WTC11 (cell line): ENCODE data around the gene MGAT4A. TPM values are rescaled to one million over a fixed set of nuclear protein-coding genes. Genes with fewer than 3 reads are reported as not detected.

Experiments used
- ATAC-seq: fragments of 200-7000 bp; cut with Tn5 transposase; 2 replicates; pipeline ENCODE4 v1.10.0; 2021; ENCODE audit warnings: mild to moderate bottlenecking, moderate library complexity
- CTCF ChIA-PET: fragments of 300-600 bp; sonication (Branson Sonifier 250); formaldehyde crosslinking; loops from one replicate; lab custom pipeline; 2021; ENCODE audit warnings: antibody characterized with exemption; lab: Charles Lee
- POLR2A ChIA-PET: fragments of 350-600 bp; sonication (Branson Sonifier 250); formaldehyde crosslinking; loops from one replicate; lab custom pipeline; 2021; ENCODE audit warnings: antibody characterized with exemption; lab: Charles Lee
- DNase-seq: peaks from one replicate; pipeline ENCODE4 v3.0.0; 2021; ENCODE audit warnings: low spot score
- H3K27ac Mint-ChIP-seq: 2 replicates; pipeline ENCODE4 v1.8.0; 2021; ENCODE audit warnings: mixed read lengths
- H3K27me3 Mint-ChIP-seq: 2 replicates; pipeline ENCODE4 v1.8.0; 2021; ENCODE audit warnings: low read depth, mild to moderate bottlenecking, moderate library complexity, mixed read lengths
- H3K36me3 Mint-ChIP-seq: 2 replicates; pipeline ENCODE4 v1.8.0; 2021; ENCODE audit warnings: mixed read lengths
- H3K4me1 Mint-ChIP-seq: 2 replicates; pipeline ENCODE4 v1.8.0; 2022; ENCODE audit warnings: mixed read lengths
- H3K4me3 Mint-ChIP-seq: 2 replicates; pipeline ENCODE4 v1.8.0; 2021; ENCODE audit warnings: mild to moderate bottlenecking, moderate library complexity, mixed read lengths
- H3K9me3 Mint-ChIP-seq: 2 replicates; pipeline ENCODE4 v1.8.0; 2021; ENCODE audit warnings: mixed read lengths
- ELF4 ChIP-seq: sonication (generic); formaldehyde crosslinking; IDR thresholded peaks from 2 replicates; pipeline ENCODE4 v1.8.1; 2022; ENCODE audit warnings: low read depth, mild to moderate bottlenecking, moderate library complexity, missing genetic modification reagents
- FOXJ3 ChIP-seq: sonication (generic); formaldehyde crosslinking; IDR thresholded peaks from 2 replicates; pipeline ENCODE4 v1.9.0; 2021; ENCODE audit warnings: missing genetic modification reagents, mild to moderate bottlenecking, borderline replicate concordance
- FOXP1 ChIP-seq: sonication (generic); formaldehyde crosslinking; IDR thresholded peaks from 2 replicates; pipeline ENCODE4 v1.8.0; 2022; ENCODE audit warnings: missing genetic modification reagents, mild to moderate bottlenecking, moderate library complexity, borderline replicate concordance
- JUN ChIP-seq: sonication (generic); formaldehyde crosslinking; IDR thresholded peaks from 2 replicates; pipeline ENCODE4 v1.8.0; 2023; ENCODE audit warnings: mild to moderate bottlenecking, missing genetic modification reagents
- SP1 ChIP-seq: sonication (generic); formaldehyde crosslinking; conservative IDR thresholded peaks from 2 replicates; pipeline ENCODE4 v1.8.1; 2022; ENCODE audit warnings: missing genetic modification reagents
- TEAD1 ChIP-seq: sonication (generic); formaldehyde crosslinking; IDR thresholded peaks from 2 replicates; pipeline ENCODE4 v1.8.0; 2022; ENCODE audit warnings: mild to moderate bottlenecking, missing genetic modification reagents
- TP53 ChIP-seq: sonication (generic); formaldehyde crosslinking; IDR thresholded peaks from 2 replicates; pipeline ENCODE4 v1.8.1; 2023; ENCODE audit warnings: mild to moderate bottlenecking, missing genetic modification reagents
- ZNF121 ChIP-seq: sonication (generic); formaldehyde crosslinking; IDR thresholded peaks from 2 replicates; pipeline ENCODE4 v1.8.0; 2023; ENCODE audit warnings: missing genetic modification reagents
- ZNF232 ChIP-seq: sonication (generic); formaldehyde crosslinking; IDR thresholded peaks from 2 replicates; pipeline ENCODE4 v1.8.0; 2022; ENCODE audit warnings: mild to moderate bottlenecking, missing genetic modification reagents
- ZNF423 ChIP-seq: fragments of 250-450 bp; sonication (Bioruptor Pico); IDR thresholded peaks from 2 replicates; pipeline ENCODE4 v2.1.2; 2022; ENCODE audit warnings: mild to moderate bottlenecking, moderate library complexity
- total RNA-seq: library from RNA; stranded (reverse); gene quantifications from 3 replicates; pipeline ENCODE4 v1.2.3, GENCODE V29; 2021
- TF ChIP-seq, protein P1 (sequence below): fragments of 250-450 bp; sonication (Bioruptor Pico); IDR thresholded peaks from 2 replicates; pipeline ENCODE4 v1.9.0; 2021; ENCODE audit warnings: mild to moderate bottlenecking, borderline replicate concordance
- TF ChIP-seq, protein P2 (sequence below): sonication (generic); formaldehyde crosslinking; IDR thresholded peaks from 2 replicates; pipeline ENCODE4 v1.8.0; 2023; ENCODE audit warnings: missing genetic modification reagents, mild to moderate bottlenecking, borderline replicate concordance
- TF ChIP-seq, protein P3 (sequence below): sonication (generic); formaldehyde crosslinking; IDR thresholded peaks from 2 replicates; pipeline ENCODE4 v1.8.1; 2022; ENCODE audit warnings: low read depth, missing genetic modification reagents, borderline replicate concordance
- TF ChIP-seq, protein P4 (sequence below): sonication (generic); formaldehyde crosslinking; IDR thresholded peaks from 2 replicates; pipeline ENCODE4 v1.8.1; 2023; ENCODE audit warnings: mild to moderate bottlenecking, moderate library complexity, missing genetic modification reagents

MGAT4A gene
- total RNA-seq, 1 experiment from 2014 or later: 6.7 TPM

DNA sequence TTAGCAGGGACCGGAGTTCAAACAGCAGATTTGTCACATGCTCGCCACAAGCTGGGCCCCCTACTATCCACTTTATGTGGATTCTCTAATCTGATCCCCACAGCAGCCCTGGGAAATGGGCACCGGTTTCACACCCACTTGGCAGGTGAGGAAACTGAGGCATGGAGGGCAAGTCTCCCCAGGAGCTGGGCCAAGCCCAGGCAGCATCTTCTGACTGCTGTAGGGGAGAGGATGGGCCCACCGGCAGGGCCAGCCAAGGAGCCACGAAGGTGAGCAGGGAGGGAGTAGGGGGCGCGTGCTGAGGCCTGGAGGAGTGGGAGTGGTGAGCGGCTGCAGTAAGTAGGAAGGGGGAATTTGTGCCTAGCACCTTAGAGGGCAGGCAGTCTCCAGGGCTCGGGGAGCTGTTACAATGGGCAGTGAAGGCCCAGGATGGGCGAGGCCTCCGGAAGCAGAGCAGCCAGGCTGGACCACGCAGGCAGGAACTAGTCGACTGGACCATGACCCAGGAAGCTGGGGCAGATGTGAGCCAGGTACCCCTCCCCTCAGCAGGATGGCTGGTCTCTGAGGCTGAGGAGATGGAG lies 159.7 kb downstream of the MGAT4A start:
- DNase-seq: no peak
- ATAC-seq: no peak
- Mint-ChIP-seq H3K4me3 (no peak overlapping the region), H3K4me1 (no peaks in the 10 kb centered on the region), H3K27me3 (no peaks in the 10 kb centered on the region), H3K9me3 (no peaks in the 10 kb centered on the region), H3K27ac (no peak overlapping the region)
- POLR2A ChIA-PET: interaction anchor here (0.6 kb wide), 1 partner anchor 17 kb away, joined by 3 read pairs; no protein-coding TSS in a partner anchor
- TF ChIP-seq ZNF423 (CRISPR knock-in tag) (no peak), ZNF121 (CRISPR knock-in tag) (no peak), ZNF232 (CRISPR knock-in tag) (no peak), FOXP1 (no peak)
- TF ChIP-seq, protein P1, sequence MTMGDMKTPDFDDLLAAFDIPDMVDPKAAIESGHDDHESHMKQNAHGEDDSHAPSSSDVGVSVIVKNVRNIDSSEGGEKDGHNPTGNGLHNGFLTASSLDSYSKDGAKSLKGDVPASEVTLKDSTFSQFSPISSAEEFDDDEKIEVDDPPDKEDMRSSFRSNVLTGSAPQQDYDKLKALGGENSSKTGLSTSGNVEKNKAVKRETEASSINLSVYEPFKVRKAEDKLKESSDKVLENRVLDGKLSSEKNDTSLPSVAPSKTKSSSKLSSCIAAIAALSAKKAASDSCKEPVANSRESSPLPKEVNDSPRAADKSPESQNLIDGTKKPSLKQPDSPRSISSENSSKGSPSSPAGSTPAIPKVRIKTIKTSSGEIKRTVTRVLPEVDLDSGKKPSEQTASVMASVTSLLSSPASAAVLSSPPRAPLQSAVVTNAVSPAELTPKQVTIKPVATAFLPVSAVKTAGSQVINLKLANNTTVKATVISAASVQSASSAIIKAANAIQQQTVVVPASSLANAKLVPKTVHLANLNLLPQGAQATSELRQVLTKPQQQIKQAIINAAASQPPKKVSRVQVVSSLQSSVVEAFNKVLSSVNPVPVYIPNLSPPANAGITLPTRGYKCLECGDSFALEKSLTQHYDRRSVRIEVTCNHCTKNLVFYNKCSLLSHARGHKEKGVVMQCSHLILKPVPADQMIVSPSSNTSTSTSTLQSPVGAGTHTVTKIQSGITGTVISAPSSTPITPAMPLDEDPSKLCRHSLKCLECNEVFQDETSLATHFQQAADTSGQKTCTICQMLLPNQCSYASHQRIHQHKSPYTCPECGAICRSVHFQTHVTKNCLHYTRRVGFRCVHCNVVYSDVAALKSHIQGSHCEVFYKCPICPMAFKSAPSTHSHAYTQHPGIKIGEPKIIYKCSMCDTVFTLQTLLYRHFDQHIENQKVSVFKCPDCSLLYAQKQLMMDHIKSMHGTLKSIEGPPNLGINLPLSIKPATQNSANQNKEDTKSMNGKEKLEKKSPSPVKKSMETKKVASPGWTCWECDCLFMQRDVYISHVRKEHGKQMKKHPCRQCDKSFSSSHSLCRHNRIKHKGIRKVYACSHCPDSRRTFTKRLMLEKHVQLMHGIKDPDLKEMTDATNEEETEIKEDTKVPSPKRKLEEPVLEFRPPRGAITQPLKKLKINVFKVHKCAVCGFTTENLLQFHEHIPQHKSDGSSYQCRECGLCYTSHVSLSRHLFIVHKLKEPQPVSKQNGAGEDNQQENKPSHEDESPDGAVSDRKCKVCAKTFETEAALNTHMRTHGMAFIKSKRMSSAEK: no peak
- TF ChIP-seq, all 79 proteins: peak for 0
- peaks cover 32% of the 10 kb centered on the region for H3K36me3 Mint-ChIP-seq
- CTCF ChIA-PET: no interaction called here

DNA sequence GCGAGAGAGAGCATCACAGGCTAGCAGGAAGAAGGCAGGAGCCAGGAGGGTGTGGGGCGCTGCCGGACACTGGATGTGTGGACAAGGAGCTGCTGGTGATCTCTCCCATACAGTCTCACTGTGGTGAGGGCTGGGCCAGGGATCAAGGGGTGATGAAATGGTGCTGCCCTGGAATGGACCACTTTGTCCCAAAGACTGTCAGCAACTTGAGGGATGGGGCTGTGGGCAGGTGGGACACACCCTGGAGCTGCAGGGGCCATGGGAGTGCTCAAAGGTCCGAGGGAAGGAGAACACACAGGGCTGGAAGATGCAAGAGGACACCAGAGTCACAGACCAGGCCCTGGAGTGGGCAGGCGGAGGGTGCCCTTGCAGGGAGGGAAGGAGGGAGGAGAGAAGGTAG lies 160.6 kb downstream of the MGAT4A start:
- no peaks in the 10 kb centered on the region for H3K27me3 Mint-ChIP-seq
- H3K4me1 Mint-ChIP-seq: no peaks in the 10 kb centered on the region
- no peak overlapping the region for H3K4me3 Mint-ChIP-seq
- ChIA-PET POLR2A (no interaction called here), CTCF (no interaction called here)
- no peak for DNase-seq
- TF ChIP-seq ELF4 (no peak), SP1 (CRISPR knock-in tag) (no peak), FOXJ3 (CRISPR knock-in tag) (no peak), TP53 (CRISPR knock-in tag) (no peak), JUN (CRISPR knock-in tag) (no peak), TEAD1 (CRISPR knock-in tag) (no peak)
- TF ChIP-seq, protein P2, sequence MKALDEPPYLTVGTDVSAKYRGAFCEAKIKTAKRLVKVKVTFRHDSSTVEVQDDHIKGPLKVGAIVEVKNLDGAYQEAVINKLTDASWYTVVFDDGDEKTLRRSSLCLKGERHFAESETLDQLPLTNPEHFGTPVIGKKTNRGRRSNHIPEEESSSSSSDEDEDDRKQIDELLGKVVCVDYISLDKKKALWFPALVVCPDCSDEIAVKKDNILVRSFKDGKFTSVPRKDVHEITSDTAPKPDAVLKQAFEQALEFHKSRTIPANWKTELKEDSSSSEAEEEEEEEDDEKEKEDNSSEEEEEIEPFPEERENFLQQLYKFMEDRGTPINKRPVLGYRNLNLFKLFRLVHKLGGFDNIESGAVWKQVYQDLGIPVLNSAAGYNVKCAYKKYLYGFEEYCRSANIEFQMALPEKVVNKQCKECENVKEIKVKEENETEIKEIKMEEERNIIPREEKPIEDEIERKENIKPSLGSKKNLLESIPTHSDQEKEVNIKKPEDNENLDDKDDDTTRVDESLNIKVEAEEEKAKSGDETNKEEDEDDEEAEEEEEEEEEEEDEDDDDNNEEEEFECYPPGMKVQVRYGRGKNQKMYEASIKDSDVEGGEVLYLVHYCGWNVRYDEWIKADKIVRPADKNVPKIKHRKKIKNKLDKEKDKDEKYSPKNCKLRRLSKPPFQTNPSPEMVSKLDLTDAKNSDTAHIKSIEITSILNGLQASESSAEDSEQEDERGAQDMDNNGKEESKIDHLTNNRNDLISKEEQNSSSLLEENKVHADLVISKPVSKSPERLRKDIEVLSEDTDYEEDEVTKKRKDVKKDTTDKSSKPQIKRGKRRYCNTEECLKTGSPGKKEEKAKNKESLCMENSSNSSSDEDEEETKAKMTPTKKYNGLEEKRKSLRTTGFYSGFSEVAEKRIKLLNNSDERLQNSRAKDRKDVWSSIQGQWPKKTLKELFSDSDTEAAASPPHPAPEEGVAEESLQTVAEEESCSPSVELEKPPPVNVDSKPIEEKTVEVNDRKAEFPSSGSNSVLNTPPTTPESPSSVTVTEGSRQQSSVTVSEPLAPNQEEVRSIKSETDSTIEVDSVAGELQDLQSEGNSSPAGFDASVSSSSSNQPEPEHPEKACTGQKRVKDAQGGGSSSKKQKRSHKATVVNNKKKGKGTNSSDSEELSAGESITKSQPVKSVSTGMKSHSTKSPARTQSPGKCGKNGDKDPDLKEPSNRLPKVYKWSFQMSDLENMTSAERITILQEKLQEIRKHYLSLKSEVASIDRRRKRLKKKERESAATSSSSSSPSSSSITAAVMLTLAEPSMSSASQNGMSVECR: no peak
- TF ChIP-seq, protein P3, sequence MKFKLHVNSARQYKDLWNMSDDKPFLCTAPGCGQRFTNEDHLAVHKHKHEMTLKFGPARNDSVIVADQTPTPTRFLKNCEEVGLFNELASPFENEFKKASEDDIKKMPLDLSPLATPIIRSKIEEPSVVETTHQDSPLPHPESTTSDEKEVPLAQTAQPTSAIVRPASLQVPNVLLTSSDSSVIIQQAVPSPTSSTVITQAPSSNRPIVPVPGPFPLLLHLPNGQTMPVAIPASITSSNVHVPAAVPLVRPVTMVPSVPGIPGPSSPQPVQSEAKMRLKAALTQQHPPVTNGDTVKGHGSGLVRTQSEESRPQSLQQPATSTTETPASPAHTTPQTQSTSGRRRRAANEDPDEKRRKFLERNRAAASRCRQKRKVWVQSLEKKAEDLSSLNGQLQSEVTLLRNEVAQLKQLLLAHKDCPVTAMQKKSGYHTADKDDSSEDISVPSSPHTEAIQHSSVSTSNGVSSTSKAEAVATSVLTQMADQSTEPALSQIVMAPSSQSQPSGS (CRISPR knock-in tag): no peak
- TF ChIP-seq, protein P4, sequence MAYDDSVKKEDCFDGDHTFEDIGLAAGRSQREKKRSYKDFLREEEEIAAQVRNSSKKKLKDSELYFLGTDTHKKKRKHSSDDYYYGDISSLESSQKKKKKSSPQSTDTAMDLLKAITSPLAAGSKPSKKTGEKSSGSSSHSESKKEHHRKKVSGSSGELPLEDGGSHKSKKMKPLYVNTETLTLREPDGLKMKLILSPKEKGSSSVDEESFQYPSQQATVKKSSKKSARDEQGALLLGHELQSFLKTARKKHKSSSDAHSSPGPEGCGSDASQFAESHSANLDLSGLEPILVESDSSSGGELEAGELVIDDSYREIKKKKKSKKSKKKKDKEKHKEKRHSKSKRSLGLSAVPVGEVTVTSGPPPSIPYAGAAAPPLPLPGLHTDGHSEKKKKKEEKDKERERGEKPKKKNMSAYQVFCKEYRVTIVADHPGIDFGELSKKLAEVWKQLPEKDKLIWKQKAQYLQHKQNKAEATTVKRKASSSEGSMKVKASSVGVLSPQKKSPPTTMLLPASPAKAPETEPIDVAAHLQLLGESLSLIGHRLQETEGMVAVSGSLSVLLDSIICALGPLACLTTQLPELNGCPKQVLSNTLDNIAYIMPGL: no peak
- H3K27ac Mint-ChIP-seq: no peak overlapping the region
- no peaks in the 10 kb centered on the region for H3K9me3 Mint-ChIP-seq
- ATAC-seq: no peak
- H3K36me3 Mint-ChIP-seq: peaks cover 38% of the 10 kb centered on the region
